Stimulated activated CD8-positive, alpha-beta memory T cell treated with anti-CD3 and anti-CD28 coated beads, Interleukin-12 subunit alpha, Interleukin-12 subunit beta, amount 100 ng/mL, for 1 hour (primary cell): ENCODE data around the gene TMEM187.
A peak's percentile ranks its signal among the peaks of the same experiment; 100 is the strongest.

Source experiments
- DNase-seq: peaks from one replicate; pipeline ENCODE4 v3.0.0-alpha.2; 2020; ENCODE audit warnings: low read depth

The TMEM187 gene

GRCh38 chrX:153954558-153955227, 17.9 kb upstream of the TMEM187 start:
- no peak for DNase-seq

- no peak for DNase-seq
These were observed 17.3 kb upstream of the TMEM187 start for GRCh38 chrX:153955228-153955732.

- no peak for DNase-seq
These were observed 16.3 kb upstream of the TMEM187 start for GRCh38 chrX:153956044-153956907.

- no peak for DNase-seq
These were observed 15.3 kb upstream of the TMEM187 start for GRCh38 chrX:153957224-153957623.

GRCh38 chrX:153958605-153959004, 13.9 kb upstream of the TMEM187 start:
- DNase-seq: no peak

GRCh38 chrX:153959649-153960048, 12.9 kb upstream of the TMEM187 start:
- DNase-seq: no peak

GRCh38 chrX:153960077-153960476, 12.5 kb upstream of the TMEM187 start:
- DNase-seq: no peak

GRCh38 chrX:153960786-153961185, 11.8 kb upstream of the TMEM187 start:
- DNase-seq: no peak

GRCh38 chrX:153961292-153961691, 11.3 kb upstream of the TMEM187 start:
- no peak for DNase-seq

- no peak for DNase-seq
These were observed 9.0 kb upstream of the TMEM187 start for GRCh38 chrX:153963546-153963945.

- no peak for DNase-seq
These were observed 8.4 kb upstream of the TMEM187 start for GRCh38 chrX:153964105-153964504.

- DNase-seq: no peak
These were observed 7.1 kb upstream of the TMEM187 start for GRCh38 chrX:153965406-153965805.

GRCh38 chrX:153966283-153966688, 6.3 kb upstream of the TMEM187 start:
- DNase-seq: no peak

GRCh38 chrX:153966841-153967535, 5.6 kb upstream of the TMEM187 start:
- DNase-seq: no peak

- no peak for DNase-seq
These were observed 4.9 kb upstream of the TMEM187 start for GRCh38 chrX:153967536-153968224.

- no peak for DNase-seq
These were observed 4.3 kb upstream of the TMEM187 start for GRCh38 chrX:153968255-153968654.

- DNase-seq: no peak
These were observed 3.8 kb upstream of the TMEM187 start for GRCh38 chrX:153968754-153969124.

- DNase-seq: no peak
These were observed 3.2 kb upstream of the TMEM187 start for GRCh38 chrX:153969125-153969903.

- no peak for DNase-seq
These were observed 2.6 kb upstream of the TMEM187 start for GRCh38 chrX:153969904-153970356.

- no peak for DNase-seq
These were observed 2.0 kb upstream of the TMEM187 start for GRCh38 chrX:153970357-153971123.

- peak; percentile 75 for DNase-seq
These were observed 1.5 kb upstream of the TMEM187 start for GRCh38 chrX:153971124-153971449.
